ENCODE measurements around the gene KIAA1210.
"Not testable (repeated sequence)": the region's sequence is repeated elsewhere in the genome, so short reads cannot be mapped to it uniquely, and the experiment has no call there.

The KIAA1210 gene

GRCh38 chrX:119040432-119040831, 87.2 kb downstream of the KIAA1210 start:
- DNase-seq (ENCODE audit: low read depth in 2 of 2) = no peak

- DNase-seq (ENCODE audit: low read depth in 2 of 2) = no peak
Measured at GRCh38 chrX:119036107-119037029, 91.2 kb downstream of the KIAA1210 start.

GRCh38 chrX:119030990-119031389, 96.6 kb downstream of the KIAA1210 start:
- no peak for DNase-seq (ENCODE audit: low read depth in 2 of 2)

GRCh38 chrX:119029656-119030055, 98.0 kb downstream of the KIAA1210 start:
- DNase-seq (ENCODE audit: low read depth in 2 of 2) = not testable (repeated sequence)

- DNase-seq (ENCODE audit: low read depth in 2 of 2) = no peak
Measured at GRCh38 chrX:119028733-119029330, 98.8 kb downstream of the KIAA1210 start.

All from activated CD8-positive, alpha-beta memory T cell treated with anti-CD3 and anti-CD28 coated beads for 4 hours (primary cell).